GM10847 (cell line): ENCODE results near the gene STARD3.

Experiments used
- POLR2A ChIP-seq: IDR thresholded peaks from 2 replicates; pipeline ENCODE4 v1.6.1; 2011; ENCODE audit not compliant: insufficient read length; ENCODE audit errors: extremely low read depth

The STARD3 gene

GRCh38 chr17:39624313-39624712 is 12.6 kb upstream of the STARD3 start:
- no peak for TF ChIP-seq POLR2A

DNA sequence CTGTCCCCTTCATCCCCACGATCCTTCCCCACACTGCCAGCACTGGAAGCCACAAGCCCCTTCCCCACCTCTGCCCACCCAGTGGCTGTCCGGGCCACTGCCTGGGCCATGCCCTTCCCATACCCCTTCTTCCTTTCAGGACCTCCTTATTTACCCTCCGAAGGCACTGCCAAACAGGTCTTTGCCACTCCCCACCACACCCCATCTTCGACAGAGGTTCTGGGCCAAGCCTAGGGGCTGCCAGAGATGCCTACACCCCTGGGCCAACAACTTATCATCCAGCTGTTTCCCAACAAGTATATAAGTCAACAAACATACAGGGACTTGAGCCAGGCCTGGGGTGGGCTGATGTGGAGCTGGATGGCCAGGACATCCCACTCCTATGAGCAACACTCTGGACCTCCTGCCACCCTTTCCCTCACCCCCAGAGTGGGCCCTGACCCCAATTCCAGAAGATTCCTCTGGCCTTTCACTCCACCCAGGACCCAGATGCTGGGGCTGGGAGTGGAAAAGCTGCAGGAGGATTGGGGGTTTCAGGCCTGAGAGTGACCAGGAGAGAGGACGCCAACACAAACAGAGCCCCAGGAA is 11.7 kb upstream of the STARD3 start:
- no peak for TF ChIP-seq POLR2A

GRCh38 chr17:39626171-39627046 is 10.5 kb upstream of the STARD3 start, which contains the start of gene PPP1R1B:
TSS of gene PPP1R1B (plus strand) at chr17:39626952. CDS start at chr17:39627393, 441 bp downstream.
- TF ChIP-seq POLR2A = no peak

- no peak for TF ChIP-seq POLR2A
Measured at GRCh38 chr17:39627047-39627711, 9.8 kb upstream of the STARD3 start.

- no peak for TF ChIP-seq POLR2A
Measured at GRCh38 chr17:39627712-39628516, 9.0 kb upstream of the STARD3 start.

GRCh38 chr17:39628655-39629493 is 8.1 kb upstream of the STARD3 start:
- no peak for TF ChIP-seq POLR2A

- no peak for TF ChIP-seq POLR2A
Measured at GRCh38 chr17:39629494-39629880, 7.5 kb upstream of the STARD3 start.

DNA sequence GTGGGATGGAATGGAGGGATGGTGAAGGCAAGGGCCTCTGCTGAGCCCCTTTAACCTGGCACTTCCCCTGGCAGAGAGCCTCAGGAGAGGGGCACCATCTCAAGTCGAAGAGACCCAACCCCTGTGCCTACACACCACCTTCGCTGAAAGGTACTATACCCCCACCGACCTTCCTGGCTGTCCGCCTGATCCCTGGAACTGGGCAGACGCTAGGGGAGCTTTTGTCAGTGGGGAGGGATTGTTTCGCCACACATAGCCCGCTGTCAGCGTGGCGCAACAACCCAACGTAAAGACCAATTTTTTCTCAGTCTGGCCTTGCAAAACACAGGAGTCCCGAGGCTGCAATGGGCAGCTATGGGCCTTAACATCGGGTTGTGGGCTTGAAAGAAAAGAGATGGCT is 7.0 kb upstream of the STARD3 start:
- TF ChIP-seq POLR2A = no peak

DNA sequence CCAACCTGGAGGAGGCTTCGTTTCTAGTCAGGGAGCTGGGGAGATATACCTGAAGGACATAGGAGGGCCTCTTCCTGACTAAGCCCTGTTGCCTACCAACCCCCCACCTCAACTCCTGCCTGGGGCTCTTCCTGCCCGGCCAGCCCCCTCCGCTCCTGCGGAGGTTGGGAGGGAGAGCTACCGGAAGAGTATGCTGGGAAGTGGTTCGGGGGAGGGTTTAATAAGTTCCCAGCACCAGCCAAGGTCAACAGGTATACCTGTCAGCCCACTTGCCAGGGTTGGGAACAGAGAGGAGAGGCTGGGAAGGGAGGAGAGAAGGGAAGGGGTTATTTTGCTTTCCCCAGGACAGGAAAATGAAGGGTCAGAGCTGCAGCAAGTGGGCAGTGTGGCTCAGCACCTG is 5.5 kb upstream of the STARD3 start:
- no peak for TF ChIP-seq POLR2A

GRCh38 chr17:39632153-39632941 is 4.6 kb upstream of the STARD3 start:
- no peak for TF ChIP-seq POLR2A

- TF ChIP-seq POLR2A = no peak
Measured at GRCh38 chr17:39633570-39634183, 3.3 kb upstream of the STARD3 start.

DNA sequence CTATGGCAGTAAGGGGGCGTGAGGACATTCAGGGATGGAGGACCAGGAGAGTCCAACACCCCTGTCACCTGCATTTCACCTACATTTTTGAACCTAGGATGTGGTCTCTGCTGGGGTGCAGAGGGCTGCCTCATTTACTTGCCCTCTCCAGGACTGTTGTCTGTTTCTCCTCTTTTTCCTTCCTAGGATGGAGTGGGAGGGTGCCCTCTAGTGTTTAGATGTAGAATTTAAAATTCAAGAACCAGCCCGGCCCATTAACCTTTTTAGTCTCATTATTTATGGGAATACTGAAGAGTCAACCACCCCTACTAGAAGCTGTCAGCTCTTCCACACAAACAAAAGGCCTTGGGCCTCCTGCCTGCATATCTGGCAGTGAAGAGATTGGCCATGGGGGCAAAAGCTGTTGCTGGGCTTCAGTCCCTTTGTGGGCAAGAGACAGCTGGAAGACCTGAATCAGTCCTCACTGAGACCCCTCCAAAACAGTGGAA is 2.5 kb upstream of the STARD3 start:
- TF ChIP-seq POLR2A = no peak

DNA sequence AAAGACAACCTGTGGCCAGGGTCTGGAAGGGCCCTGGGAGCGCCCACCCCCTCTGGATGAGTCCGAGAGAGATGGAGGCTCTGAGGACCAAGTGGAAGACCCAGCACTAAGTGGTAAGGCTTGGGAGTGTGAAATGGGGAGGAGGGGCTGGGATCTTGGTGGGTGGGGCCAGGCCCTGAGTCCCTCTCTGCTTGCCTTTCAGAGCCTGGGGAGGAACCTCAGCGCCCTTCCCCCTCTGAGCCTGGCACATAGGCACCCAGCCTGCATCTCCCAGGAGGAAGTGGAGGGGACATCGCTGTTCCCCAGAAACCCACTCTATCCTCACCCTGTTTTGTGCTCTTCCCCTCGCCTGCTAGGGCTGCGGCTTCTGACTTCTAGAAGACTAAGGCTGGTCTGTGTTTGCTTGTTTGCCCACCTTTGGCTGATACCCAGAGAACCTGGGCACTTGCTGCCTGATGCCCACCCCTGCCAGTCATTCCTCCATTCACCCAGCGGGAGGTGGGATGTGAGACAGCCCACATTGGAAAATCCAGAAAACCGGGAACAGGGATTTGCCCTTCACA is 1.2 kb upstream of the STARD3 start:
- no peak for TF ChIP-seq POLR2A
